HEK293T (cell line): ENCODE data around the gene SFSWAP.

Source experiments
- PKNOX1 ChIP-seq: fragments of 450-650 bp; IDR thresholded peaks from 2 replicates; pipeline ENCODE4 v1.6.1; 2016
- SUZ12 ChIP-seq: fragments of 450-650 bp; IDR thresholded peaks from 2 replicates; pipeline ENCODE4 v1.6.1; 2016; ENCODE audit warnings: mild to moderate bottlenecking
- ZNF384 ChIP-seq: fragments of 450-650 bp; IDR thresholded peaks from 2 replicates; pipeline ENCODE4 v1.6.1; 2016

- TF ChIP-seq ZNF384 (no peak), SUZ12 (no peak), PKNOX1 (no peak)
Measured at GRCh38 chr12:131687346-131688125, 23.4 kb upstream of the SFSWAP start.
